Ascending aorta (tissue), 2 donors: Measurements from ENCODE around the gene SHISAL2A. TPM values are rescaled to one million over a fixed set of nuclear protein-coding genes. Genes with fewer than 3 reads are reported as not detected.

ENCODE experiments used
- DNase-seq, 2 donors: peaks; one replicate each; pipeline ENCODE4 v3.0.0-alpha.2; 2019; ENCODE audit warnings: low spot score in 2 of 2
- H3K27ac ChIP-seq, 2 donors: fragments of 200-600 bp; sonication (generic); one replicate each; pipeline ENCODE4 v1.5.1; 2016 to 2017; ENCODE audit warnings: mild to moderate bottlenecking in 1 of 2
- H3K27me3 ChIP-seq: fragments of 200-600 bp; sonication (generic); one replicate; pipeline ENCODE4 v1.5.1; 2017
- H3K36me3 ChIP-seq, 2 donors: fragments of 200-600 bp; sonication (generic); one replicate each; pipeline ENCODE4 v1.5.1; 2016
- H3K4me1 ChIP-seq, 2 donors: fragments of 200-600 bp; sonication (generic); one replicate each; pipeline ENCODE4 v1.5.1; 2016 to 2017; ENCODE audit warnings: mild to moderate bottlenecking in 1 of 2
- H3K4me3 ChIP-seq, 2 donors: fragments of 200-600 bp; sonication (generic); one replicate each; pipeline ENCODE4 v1.5.1; 2016 to 2017; ENCODE audit warnings: mild to moderate bottlenecking in 1 of 2
- H3K9me3 ChIP-seq, 2 donors: fragments of 200-600 bp; sonication (generic); one replicate each; pipeline ENCODE4 v1.5.1; 2016
- intact Hi-C: fragments of 100-400 bp; cut with DNase I; formaldehyde crosslinking; loops from one replicate; pipeline ENCODE4 v1.15.1; 2023
- total RNA-seq: library from RNA; depleted of rRNA; stranded (reverse); fragments of >200 nt; gene quantifications from one replicate; pipeline ENCODE4 v1.1.0, GENCODE V29; 2016
- TF ChIP-seq, protein P1 (sequence below), 3 experiments: fragments of 200-600 bp in 2 of 3; fragments of 450-650 bp in 1 of 3; sonication (generic) in 2 of 3; IDR thresholded peaks; one replicate each; pipeline ENCODE4 v1.5.1; 2016 to 2019; ENCODE audit warnings: antibody characterized with exemption in 3 of 3, mild to moderate bottlenecking in 1 of 3, moderate library complexity in 1 of 3

Gene SHISAL2A
- total RNA-seq, 1 donor from 2014 or later = not detected

DNA sequence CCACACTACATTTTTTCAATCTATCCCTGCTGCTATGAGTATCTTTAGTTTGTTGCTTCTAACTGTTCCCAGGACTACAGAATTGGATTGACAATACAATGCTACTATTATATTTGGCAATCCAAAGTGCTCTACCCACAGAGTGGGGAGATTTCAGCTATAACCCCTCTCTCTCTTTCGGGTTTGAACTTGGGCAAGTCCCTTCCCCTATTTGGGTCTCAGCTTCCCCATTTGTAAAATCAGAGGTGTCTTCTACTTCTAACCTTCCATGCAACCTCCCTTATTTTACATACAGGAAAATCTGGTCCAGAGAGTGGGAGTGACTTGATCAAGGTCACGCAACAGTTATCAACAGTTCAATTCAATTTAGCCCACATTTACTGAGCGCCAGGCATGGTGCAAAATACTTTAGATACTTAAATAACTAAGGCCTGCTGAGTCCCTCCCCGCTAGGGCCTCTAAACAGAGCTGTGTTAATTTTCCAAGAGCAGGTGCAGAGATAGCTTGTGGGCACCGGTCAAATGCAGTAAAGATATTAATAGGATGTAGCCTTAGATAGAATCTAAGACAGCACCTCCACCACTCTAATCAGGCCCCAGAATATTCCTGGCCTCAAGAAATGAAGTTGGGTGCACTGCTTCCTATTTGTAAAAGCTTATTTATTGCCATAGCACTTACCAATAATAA lies 40.2 kb upstream of the SHISAL2A start:
- no peak overlapping the region for H3K4me3 ChIP-seq
- no peaks in the 10 kb centered on the region for H3K9me3 ChIP-seq
- H3K4me1 ChIP-seq = no peaks in the 10 kb centered on the region
- intact Hi-C loops = no loop called here
- H3K27ac ChIP-seq = no peak overlapping the region
- no peaks in the 10 kb centered on the region for H3K36me3 ChIP-seq
- DNase-seq = no peak
- H3K27me3 ChIP-seq = no peaks in the 10 kb centered on the region
- TF ChIP-seq, protein P1, sequence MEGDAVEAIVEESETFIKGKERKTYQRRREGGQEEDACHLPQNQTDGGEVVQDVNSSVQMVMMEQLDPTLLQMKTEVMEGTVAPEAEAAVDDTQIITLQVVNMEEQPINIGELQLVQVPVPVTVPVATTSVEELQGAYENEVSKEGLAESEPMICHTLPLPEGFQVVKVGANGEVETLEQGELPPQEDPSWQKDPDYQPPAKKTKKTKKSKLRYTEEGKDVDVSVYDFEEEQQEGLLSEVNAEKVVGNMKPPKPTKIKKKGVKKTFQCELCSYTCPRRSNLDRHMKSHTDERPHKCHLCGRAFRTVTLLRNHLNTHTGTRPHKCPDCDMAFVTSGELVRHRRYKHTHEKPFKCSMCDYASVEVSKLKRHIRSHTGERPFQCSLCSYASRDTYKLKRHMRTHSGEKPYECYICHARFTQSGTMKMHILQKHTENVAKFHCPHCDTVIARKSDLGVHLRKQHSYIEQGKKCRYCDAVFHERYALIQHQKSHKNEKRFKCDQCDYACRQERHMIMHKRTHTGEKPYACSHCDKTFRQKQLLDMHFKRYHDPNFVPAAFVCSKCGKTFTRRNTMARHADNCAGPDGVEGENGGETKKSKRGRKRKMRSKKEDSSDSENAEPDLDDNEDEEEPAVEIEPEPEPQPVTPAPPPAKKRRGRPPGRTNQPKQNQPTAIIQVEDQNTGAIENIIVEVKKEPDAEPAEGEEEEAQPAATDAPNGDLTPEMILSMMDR (IDR thresholded peaks at IDR 0.05) = no peak

DNA sequence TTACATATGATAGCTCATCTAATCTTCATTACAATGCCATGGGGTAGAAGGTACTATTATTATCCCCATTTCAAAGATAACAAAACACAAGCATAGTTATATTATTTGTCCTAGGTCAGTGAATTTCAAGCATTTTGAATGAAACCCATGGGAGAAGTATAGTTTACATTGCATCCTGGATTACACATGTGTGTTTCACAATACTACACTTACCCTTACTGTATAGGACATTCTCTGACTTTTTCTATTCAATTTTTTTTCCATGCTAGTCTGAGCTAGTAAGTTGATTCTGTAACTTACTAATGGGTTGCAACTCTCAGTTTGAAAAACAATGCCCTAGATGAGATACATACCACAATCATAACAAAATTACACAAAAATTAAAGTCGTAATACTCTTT lies 39.5 kb upstream of the SHISAL2A start:
- DNase-seq = no peak
- H3K4me3 ChIP-seq = no peak overlapping the region
- TF ChIP-seq, protein P1 (IDR thresholded peaks at IDR 0.05) = no peak
- no peaks in the 10 kb centered on the region for H3K4me1 ChIP-seq
- intact Hi-C loops = no loop called here
- H3K27ac ChIP-seq = no peak overlapping the region
- H3K36me3 ChIP-seq = no peaks in the 10 kb centered on the region
- H3K27me3 ChIP-seq = no peaks in the 10 kb centered on the region
- no peaks in the 10 kb centered on the region for H3K9me3 ChIP-seq

DNA sequence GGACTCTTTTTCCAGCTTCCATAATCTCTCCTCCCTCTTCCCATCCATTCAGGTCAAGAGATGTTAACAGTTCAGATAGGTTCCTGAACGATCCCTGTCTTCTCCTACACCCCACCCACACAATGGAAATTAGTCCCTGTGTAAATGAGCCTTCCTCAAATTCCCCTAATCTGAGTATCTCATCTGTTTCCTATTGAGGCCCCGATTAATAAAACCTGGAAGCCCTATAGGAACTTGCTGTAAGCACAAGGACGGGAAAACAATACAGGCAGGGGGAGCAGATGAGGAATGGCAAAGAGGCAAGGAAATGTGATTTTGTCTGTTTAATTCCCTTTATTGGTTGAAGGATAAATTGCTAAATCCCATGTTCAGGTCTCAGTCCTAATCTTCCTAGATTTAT lies 37.9 kb upstream of the SHISAL2A start:
- no peak for DNase-seq
- Histone ChIP-seq H3K4me1 (no peaks in the 10 kb centered on the region), H3K4me3 (no peak overlapping the region), H3K36me3 (no peaks in the 10 kb centered on the region), H3K9me3 (no peaks in the 10 kb centered on the region), H3K27me3 (no peaks in the 10 kb centered on the region), H3K27ac (no peak overlapping the region)
- intact Hi-C loops = no loop called here
- TF ChIP-seq, protein P1 (IDR thresholded peaks at IDR 0.05) = no peak

DNA sequence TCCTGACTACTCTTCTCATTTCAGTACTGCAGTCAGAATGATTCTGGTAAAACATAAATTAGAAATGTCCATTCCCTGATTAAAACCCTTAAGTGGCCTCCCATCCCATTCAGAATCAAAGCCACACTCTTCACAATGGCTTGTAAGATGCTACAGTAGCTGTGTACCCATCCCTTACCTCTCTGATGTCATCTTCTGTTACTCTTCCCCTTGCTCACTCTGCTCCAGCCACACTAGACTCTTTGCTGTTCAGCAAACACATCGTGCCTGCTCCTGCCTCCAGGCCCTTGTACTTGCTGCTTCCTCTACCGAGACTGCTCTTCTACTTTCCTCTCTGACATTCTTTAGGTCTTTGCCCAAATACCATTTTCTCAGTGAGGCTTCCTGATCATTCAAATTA lies 35.1 kb upstream of the SHISAL2A start:
- Histone ChIP-seq H3K36me3 (no peaks in the 10 kb centered on the region), H3K27ac (no peak overlapping the region), H3K27me3 (no peaks in the 10 kb centered on the region), H3K9me3 (no peaks in the 10 kb centered on the region), H3K4me1 (peaks cover 0 to 6% of the 10 kb centered on the region in 2 donors), H3K4me3 (no peak overlapping the region)
- intact Hi-C loops = no loop called here
- TF ChIP-seq, protein P1 (IDR thresholded peaks at IDR 0.05) = no peak
- DNase-seq = no peak

DNA sequence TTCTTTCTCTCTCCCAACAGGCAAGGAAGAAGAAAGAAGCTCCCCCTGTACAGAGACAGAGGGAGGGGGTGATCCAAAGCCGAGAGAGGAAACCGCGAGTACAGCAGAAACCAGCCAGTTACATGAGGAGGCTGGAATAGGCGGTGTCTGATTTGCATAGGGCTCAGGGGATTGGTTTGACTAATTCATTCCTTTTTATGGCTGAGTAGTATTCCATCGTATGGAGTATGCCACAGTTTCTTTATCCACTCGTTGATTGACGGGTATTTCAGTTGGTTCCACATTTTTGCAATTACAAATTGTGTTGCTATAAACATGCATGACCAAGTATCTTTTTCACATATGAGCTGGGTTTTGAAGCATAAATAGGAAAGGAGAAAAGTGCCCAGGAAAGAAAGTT lies 34.2 kb upstream of the SHISAL2A start:
- no peaks in the 10 kb centered on the region for H3K36me3 ChIP-seq
- peaks cover 0 to 14% of the 10 kb centered on the region in 2 donors for H3K4me1 ChIP-seq
- TF ChIP-seq, protein P1 (IDR thresholded peaks at IDR 0.05) = no peak
- no peaks in the 10 kb centered on the region for H3K9me3 ChIP-seq
- no peaks in the 10 kb centered on the region for H3K27me3 ChIP-seq
- DNase-seq = no peak
- intact Hi-C loops = no loop called here
- no peak overlapping the region for H3K27ac ChIP-seq
- no peak overlapping the region for H3K4me3 ChIP-seq

DNA sequence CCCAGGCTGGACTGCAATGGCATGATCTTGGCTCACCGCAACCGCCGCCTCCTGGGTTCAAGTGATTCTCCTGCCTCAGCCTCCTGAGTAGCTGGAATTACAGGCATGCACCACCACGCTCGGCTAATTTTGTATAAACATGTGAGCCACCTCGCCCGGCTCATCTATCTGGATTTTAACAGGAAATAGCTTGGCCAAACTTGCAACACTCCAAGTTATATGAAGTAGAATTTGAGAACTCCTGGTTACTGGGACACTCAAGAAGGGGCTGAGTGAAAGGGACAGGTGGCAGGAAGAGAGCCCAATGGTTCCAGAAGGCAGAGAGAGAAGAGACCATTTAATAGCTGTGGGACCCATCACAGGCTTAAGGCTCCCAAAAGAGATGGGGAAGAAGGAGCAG lies 33.7 kb upstream of the SHISAL2A start:
- H3K9me3 ChIP-seq = no peaks in the 10 kb centered on the region
- peaks cover 0 to 16% of the 10 kb centered on the region in 2 donors for H3K4me1 ChIP-seq
- H3K27me3 ChIP-seq = no peaks in the 10 kb centered on the region
- TF ChIP-seq, protein P1 (IDR thresholded peaks at IDR 0.05) = no peak
- DNase-seq = no peak
- H3K27ac ChIP-seq = no peak overlapping the region
- intact Hi-C loops = no loop called here
- H3K4me3 ChIP-seq = no peak overlapping the region
- no peaks in the 10 kb centered on the region for H3K36me3 ChIP-seq
